Measurements from ENCODE around the gene OLIG1.

Gene OLIG1

DNA sequence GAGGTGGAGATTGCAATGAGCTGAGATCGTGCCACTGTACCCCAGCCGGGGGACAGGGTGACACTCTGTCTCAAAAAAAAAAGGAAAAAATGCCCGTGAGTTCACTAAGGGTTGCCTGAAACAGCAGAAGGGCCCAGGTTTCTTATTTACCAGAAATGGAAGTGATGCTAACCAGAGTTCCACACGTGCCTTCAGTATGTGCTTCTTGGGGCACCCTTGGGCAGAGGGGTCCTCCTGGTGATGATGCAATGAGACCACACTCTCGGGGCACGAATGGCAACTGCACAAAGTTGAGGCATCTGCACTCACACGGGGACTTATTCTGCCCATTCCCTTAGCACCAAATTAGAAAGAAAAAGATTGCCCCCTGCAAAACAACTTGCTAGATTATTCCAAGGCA is 29.2 kb downstream of the OLIG1 start:
- no peak overlapping the region for H3K4me3 ChIP-seq (ENCODE audit: low read depth, low read length)
- TF ChIP-seq, protein P1, sequence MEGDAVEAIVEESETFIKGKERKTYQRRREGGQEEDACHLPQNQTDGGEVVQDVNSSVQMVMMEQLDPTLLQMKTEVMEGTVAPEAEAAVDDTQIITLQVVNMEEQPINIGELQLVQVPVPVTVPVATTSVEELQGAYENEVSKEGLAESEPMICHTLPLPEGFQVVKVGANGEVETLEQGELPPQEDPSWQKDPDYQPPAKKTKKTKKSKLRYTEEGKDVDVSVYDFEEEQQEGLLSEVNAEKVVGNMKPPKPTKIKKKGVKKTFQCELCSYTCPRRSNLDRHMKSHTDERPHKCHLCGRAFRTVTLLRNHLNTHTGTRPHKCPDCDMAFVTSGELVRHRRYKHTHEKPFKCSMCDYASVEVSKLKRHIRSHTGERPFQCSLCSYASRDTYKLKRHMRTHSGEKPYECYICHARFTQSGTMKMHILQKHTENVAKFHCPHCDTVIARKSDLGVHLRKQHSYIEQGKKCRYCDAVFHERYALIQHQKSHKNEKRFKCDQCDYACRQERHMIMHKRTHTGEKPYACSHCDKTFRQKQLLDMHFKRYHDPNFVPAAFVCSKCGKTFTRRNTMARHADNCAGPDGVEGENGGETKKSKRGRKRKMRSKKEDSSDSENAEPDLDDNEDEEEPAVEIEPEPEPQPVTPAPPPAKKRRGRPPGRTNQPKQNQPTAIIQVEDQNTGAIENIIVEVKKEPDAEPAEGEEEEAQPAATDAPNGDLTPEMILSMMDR (IDR thresholded peaks at IDR 0.05; ENCODE audit: low read depth, low read length) = no peak

DNA sequence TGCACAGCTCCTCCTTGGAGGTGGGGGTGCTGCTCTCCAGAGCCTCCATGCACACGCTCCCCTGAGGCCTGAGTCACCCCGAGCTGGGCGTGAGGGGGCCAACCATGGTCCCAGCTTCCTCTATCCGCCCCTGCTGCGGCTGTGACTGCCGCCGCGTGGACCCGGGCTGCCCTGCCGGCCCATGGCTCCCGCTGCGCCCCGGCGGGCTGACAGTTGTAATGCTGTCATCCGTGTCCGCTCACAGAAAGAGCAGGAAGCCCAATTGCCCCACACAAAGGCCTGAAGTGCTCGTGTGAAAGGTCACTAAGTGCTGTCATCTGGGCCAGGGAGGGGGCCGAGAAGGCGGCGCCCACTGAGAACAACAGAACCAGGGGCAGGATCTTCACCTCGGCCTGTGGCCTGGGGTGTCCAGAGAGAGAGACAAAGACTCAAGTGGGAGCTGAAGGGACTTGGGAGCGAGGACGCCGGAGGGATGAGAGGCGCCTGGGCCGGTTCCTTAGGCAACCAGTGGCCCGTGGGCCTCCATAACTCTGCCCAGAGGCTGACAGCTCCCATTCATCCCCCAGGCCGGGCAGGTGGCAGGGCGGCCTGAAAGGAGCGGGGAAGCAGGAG is 31.5 kb downstream of the OLIG1 start:
- no peak overlapping the region for H3K4me3 ChIP-seq (ENCODE audit: low read depth, low read length)
- TF ChIP-seq, protein P1 (IDR thresholded peaks at IDR 0.05; ENCODE audit: low read depth, low read length) = no peak

DNA sequence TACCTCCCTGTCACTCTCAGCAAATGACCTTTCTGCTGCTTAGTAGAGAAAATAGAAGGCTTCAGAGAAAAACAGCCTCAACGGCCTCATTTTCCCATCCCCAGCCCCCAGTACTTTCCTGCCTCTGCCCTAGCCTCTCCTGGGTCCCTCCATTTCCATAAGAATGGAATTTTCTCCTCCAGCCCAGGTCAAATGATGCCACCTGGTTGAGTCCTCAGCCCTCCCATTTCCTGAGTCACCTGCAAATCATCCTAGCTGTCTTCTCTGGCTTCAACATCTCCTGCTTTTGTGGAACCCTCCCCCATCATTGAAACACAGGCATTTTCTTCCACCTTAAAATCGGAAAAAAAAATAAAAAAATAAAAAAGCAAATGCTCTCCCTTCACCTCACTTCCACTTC is 35.1 kb downstream of the OLIG1 start:
- H3K4me3 ChIP-seq (ENCODE audit: low read depth, low read length) = no peak overlapping the region
- TF ChIP-seq, protein P1 (IDR thresholded peaks at IDR 0.05; ENCODE audit: low read depth, low read length) = no peak

DNA sequence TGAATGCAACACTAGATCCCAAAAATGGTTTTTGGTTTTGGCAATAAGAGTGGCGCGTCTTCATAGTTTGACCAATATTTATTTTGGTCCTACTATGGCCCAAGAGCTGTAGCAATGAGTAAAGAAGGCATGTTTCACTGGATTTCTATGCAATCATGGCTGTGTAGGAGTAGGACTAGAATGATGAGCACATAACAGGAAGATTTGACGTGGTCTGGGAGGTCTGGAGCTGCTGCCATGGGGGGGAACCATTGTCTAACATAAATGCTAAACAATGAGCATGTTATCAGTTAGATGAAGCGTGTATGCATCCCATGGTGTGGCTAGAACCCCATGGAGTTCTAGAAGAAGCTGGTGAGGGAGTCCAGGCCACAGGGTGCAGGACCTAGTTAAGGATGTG is 38.3 kb downstream of the OLIG1 start:
- TF ChIP-seq, protein P1 (IDR thresholded peaks at IDR 0.05; ENCODE audit: low read depth, low read length) = no peak
- no peak overlapping the region for H3K4me3 ChIP-seq (ENCODE audit: low read depth, low read length)

DNA sequence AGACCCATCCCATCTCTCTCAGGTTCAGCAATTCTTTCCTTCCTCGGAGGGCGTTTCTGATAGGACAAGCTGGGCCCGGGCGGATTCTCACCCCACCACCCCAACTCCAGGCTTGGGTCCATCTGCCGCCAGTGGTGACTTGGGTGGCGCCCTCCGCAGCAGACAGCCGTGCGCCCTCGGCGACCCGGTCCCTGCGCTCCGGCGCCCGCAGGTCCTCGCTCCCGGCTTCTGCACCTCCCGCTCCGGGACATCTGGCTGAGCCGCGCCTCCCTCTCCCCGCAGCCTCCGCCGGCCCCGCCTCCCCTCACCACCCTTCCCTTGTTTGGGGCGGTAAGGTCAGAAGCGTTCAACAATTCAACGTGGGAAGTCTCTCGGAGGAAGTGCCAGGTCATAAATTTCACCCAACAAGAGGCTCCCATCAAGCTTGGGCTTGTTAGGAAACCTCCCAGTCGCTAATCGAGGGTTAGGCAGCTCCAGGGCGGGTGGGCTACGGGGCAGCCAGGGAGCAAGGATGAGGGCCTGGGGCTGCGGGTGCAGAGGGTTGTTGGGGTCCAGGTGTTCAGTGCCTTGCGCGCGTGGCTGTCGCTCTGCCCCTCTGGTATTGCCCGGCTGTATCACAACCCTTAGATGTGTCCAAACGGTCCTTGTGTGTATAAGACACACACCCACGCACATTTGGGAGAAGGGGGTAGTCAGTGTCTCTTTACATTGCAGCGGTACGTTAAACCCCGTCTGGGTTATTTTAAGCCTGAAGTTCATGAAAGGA is 39.8 kb downstream of the OLIG1 start:
- H3K4me3 ChIP-seq (ENCODE audit: low read depth, low read length) = no peak overlapping the region
- TF ChIP-seq, protein P1 (IDR thresholded peaks at IDR 0.05; ENCODE audit: low read depth, low read length) = no peak

DNA sequence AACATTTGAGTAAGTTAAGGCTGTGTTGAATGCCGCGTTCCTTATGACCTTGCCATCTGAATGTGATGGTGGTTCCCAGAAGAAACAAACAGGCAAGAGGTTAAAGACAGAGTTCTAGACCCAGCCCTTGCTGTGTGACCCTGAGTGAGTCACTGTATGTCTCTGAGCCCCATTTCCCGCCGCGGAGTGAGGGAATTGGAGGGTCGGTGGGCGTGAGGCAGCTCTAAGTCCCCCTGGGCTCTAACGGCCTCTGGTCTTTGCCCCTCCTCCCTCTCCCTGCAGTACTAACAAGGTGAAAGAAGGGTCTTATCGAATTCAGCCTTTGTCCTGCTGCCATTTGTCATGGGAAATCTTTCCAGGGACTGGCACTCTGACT is 40.4 kb downstream of the OLIG1 start:
- TF ChIP-seq, protein P1 (IDR thresholded peaks at IDR 0.05; ENCODE audit: low read depth, low read length) = no peak
- H3K4me3 ChIP-seq (ENCODE audit: low read depth, low read length) = no peak overlapping the region

DNA sequence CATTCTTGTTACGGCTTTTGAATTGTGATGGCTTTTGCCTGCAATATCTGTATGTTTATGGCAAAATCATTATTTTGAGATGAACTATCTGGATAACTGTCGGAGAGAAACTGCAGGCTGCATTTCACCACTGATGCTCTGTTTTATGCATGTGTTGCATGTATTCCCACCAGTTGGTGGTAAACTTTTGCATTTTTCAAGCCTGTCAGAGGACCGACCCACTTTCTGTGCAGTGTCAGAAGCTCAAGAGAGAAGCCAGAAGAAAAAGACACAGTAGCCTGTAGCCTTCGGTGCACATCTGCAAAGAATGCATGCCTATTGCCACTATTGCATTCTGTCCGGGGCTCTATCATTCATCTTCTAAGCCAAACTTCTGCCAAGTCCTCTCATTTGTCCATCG is 41.6 kb downstream of the OLIG1 start:
- no peak overlapping the region for H3K4me3 ChIP-seq (ENCODE audit: low read depth, low read length)
- TF ChIP-seq, protein P1 (IDR thresholded peaks at IDR 0.05; ENCODE audit: low read depth, low read length) = no peak

Data from WI38 (cell line).